Gastroesophageal sphincter (tissue), 3 donors: Measurements from ENCODE around the gene ALDOB.

Experiments
- CTCF ChIP-seq, 4 experiments: fragments of 200-600 bp in 2 of 4; fragments of 450-650 bp in 2 of 4; sonication (generic) in 1 of 4; IDR thresholded peaks; one replicate each; pipeline ENCODE4 v1.5.1; 2017 to 2019; ENCODE audit warnings: antibody characterized with exemption in 4 of 4, mild to moderate bottlenecking in 2 of 4, moderate library complexity in 2 of 4
- EP300 ChIP-seq: sonication (generic); formaldehyde crosslinking; IDR thresholded peaks from one replicate; pipeline ENCODE4 v1.6.1; 2017; ENCODE audit warnings: antibody characterized with exemption, mild to moderate bottlenecking
- POLR2A ChIP-seq, 2 donors: fragments of 450-650 bp; IDR thresholded peaks; one replicate each; pipeline ENCODE4 v1.6.1; 2017; ENCODE audit warnings: antibody characterized with exemption in 2 of 2, mild to moderate bottlenecking in 2 of 2, moderate library complexity in 1 of 2
- POLR2AphosphoS5 ChIP-seq: sonication (generic); formaldehyde crosslinking; IDR thresholded peaks from one replicate; pipeline ENCODE4 v1.6.1; 2017; ENCODE audit warnings: antibody characterized with exemption

GRCh38 chr9:101453776-101454570 is 18.4 kb upstream of the ALDOB start:
- no peak for TF ChIP-seq POLR2A (IDR thresholded peaks at IDR 0.05)
- TF ChIP-seq POLR2AphosphoS5, result no peak
- no peak for TF ChIP-seq CTCF (IDR thresholded peaks at IDR 0.05)
- no peak for TF ChIP-seq EP300
